Stimulated activated CD8-positive, alpha-beta memory T cell treated with anti-CD3 and anti-CD28 coated beads, Interleukin-15, amount 100 ng/mL, for 1 hour (primary cell): ENCODE data around the gene CASQ2.

ENCODE experiments used
- DNase-seq: peaks from one replicate; pipeline ENCODE4 v3.0.0-alpha.2; 2020; ENCODE audit warnings: low read depth

The CASQ2 gene

DNA sequence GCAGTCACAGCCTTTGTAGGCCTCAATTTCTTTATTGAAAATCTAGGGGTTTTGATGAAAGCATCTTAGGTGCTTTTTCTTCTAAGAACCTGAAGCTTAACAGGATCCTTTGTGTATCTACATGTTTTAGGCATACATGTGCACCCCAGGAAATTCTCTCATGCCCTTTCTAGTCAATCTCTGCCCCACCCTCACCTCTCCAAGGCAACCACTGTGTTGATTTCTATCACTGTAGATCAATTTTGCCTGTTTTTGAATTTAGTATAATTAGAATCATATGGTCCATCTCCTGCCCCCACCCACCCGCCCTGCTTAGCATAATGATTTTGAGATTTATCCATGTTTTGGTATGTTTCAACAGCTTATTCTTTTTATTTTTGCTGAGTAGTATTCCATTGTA, 107.4 kb downstream of the CASQ2 start:
- no peak for DNase-seq

GRCh38 chr1:115660151-115660550, 108.4 kb downstream of the CASQ2 start:
- DNase-seq: no peak

DNA sequence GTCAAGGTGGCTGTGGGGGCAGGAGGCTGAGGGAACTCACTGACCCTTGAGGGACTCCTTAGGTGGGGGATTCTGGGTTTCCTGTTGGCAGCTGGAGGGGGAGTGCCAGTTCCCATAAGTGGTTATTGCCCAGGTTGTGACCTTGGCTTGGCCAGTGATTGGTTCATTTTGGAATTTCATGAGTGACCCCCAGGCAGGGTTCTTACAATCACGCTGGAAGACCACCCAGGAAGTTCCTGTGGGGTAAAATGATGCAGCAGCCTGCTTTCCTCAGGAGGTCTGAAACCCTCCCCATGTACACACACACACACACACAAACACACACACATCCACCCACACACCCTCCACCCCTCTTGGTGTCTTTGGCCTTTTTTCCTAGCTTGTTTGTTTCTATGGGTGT, 109.9 kb downstream of the CASQ2 start:
- DNase-seq: no peak

- DNase-seq: no peak
These were observed 111.9 kb downstream of the CASQ2 start for GRCh38 chr1:115656461-115657077.

GRCh38 chr1:115655916-115656315, 112.6 kb downstream of the CASQ2 start:
- no peak for DNase-seq

DNA sequence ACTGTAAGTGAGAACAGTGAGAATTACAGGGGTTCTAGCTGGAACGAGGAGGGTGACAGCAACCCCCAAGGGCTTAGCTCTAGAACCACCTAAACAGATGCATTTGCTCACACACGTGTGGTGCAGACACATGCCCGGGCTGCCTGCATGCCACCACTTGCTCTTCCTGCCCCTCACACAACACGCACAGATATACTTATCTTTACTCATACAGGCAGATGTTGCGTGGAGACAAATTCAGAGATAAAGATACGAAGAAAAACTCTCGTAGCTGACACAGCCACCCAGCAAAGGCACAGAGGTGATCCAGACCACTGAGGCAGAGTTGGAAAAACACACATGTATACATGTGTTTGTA, 113.2 kb downstream of the CASQ2 start:
- DNase-seq: no peak

- no peak for DNase-seq
These were observed 113.7 kb downstream of the CASQ2 start for GRCh38 chr1:115654663-115655305.

DNA sequence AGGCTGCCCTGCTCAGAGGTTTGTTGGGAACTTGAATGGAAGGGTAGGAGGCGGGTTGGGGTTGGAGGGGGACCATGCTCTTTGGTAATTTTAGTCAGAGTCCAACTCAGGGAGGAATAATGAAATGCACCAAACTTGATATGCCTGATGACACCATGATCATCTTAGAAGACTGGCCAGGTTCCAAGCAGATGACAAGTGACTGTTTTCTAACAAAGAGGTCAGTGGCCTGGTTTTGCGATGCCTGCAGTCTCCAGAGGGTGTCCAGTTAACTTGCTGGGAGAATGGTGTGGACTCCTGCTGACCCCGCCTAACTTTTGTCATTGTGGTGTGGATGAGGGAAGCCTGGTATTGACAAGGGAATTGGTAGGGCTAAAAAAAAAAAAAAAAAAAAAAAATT, 114.4 kb downstream of the CASQ2 start:
- no peak for DNase-seq

DNA sequence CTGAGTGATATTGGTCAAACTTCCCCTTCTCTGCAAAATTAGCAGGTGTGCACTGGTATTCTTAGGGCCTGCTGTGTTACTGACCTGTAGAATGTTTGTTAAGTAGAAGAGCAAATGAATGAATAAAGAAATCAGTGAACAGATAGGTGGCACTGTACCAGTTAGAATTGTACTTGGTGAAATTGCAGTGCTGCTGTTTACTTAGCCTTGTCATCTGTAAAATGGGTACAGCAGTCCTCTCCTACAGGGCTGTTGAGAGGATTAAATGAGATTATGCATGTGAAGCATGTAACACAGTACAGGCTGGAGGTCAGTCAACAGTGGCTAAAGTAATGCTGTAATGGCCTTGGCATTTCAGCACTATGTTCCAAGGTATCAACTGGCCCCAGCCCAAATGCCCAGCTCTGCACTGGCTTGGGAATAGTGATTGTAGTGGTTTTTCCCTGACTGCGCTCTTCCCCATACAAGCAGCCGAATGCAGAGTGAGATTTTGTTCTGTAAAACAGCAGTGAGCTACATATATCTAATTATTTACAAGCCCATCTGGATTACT, 116.2 kb downstream of the CASQ2 start:
- no peak for DNase-seq

DNA sequence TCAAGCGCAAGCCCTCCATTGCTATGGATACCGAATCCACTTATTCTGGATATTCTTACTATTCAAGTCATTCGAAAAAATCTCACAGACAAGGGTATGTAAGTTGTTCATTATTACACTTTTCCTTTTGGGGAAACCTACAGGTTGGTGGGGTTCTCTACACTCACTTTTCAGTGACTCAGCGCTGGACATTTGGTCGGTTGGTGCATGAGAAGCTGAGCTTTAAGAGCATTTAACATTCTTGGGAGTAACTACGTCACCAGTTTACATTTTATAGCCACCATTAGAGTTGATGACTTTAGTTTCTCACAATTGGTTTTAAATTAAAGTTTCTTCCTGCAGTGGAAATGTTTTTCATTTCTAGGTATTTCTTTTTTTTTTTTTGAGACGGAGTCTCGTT, 117.1 kb downstream of the CASQ2 start:
- DNase-seq: no peak

- no peak for DNase-seq
These were observed 117.6 kb downstream of the CASQ2 start for GRCh38 chr1:115650961-115651360.
